ENCODE data around the gene TAF3.

The TAF3 gene

GRCh38 chr10:8034466-8035005, 216.2 kb downstream of the TAF3 start:
- no peak for DNase-seq (ENCODE audit: low read depth in 2 of 2)

- DNase-seq (ENCODE audit: low read depth in 2 of 2), result no peak
Observed at GRCh38 chr10:8035006-8035640, 216.8 kb downstream of the TAF3 start.

GRCh38 chr10:8035641-8036470, 217.6 kb downstream of the TAF3 start:
- DNase-seq (ENCODE audit: low read depth in 2 of 2), result no peak

GRCh38 chr10:8036506-8037198, 218.3 kb downstream of the TAF3 start:
- no peak for DNase-seq (ENCODE audit: low read depth in 2 of 2)

- DNase-seq (ENCODE audit: low read depth in 2 of 2), result no peak
Observed at GRCh38 chr10:8037199-8037801, 219.0 kb downstream of the TAF3 start.

GRCh38 chr10:8037941-8038894, 219.9 kb downstream of the TAF3 start:
- no peak for DNase-seq (ENCODE audit: low read depth in 2 of 2)

GRCh38 chr10:8039321-8039881, 221.1 kb downstream of the TAF3 start:
- DNase-seq (ENCODE audit: low read depth in 2 of 2), result no peak

- no peak for DNase-seq (ENCODE audit: low read depth in 2 of 2)
Observed at GRCh38 chr10:8040651-8041050, 222.3 kb downstream of the TAF3 start.

- DNase-seq (ENCODE audit: low read depth in 2 of 2), result no peak
Observed at GRCh38 chr10:8041284-8041991, 223.1 kb downstream of the TAF3 start.

- DNase-seq (ENCODE audit: low read depth in 2 of 2), result no peak
Observed at GRCh38 chr10:8041992-8042720, 223.9 kb downstream of the TAF3 start.

- no peak for DNase-seq (ENCODE audit: low read depth in 2 of 2)
Observed at GRCh38 chr10:8042721-8043568, 224.6 kb downstream of the TAF3 start.

GRCh38 chr10:8043569-8044306, 225.4 kb downstream of the TAF3 start:
- DNase-seq (ENCODE audit: low read depth in 2 of 2), result no peak

- DNase-seq (ENCODE audit: low read depth in 2 of 2), result no peak
Observed at GRCh38 chr10:8044331-8044907, 226.1 kb downstream of the TAF3 start.

GRCh38 chr10:8044908-8045725, 226.8 kb downstream of the TAF3 start:
- DNase-seq (ENCODE audit: low read depth in 2 of 2), result no peak

- DNase-seq (ENCODE audit: low read depth in 2 of 2), result no peak
Observed at GRCh38 chr10:8045726-8046494, 227.6 kb downstream of the TAF3 start.

Data from stimulated activated CD4-positive, alpha-beta T cell treated with anti-CD3 and anti-CD28 coated beads, Interleukin-15, amount 100 ng/mL, for 48 hours (primary cell).